ENCODE measurements around the gene PNPO. TPM values are rescaled to one million over a fixed set of nuclear protein-coding genes. Genes with fewer than 3 reads are reported as not detected.

PNPO gene
- polyA plus RNA-seq, 3 donors: 20.6 to 23.4 (median 21.7) TPM

DNA sequence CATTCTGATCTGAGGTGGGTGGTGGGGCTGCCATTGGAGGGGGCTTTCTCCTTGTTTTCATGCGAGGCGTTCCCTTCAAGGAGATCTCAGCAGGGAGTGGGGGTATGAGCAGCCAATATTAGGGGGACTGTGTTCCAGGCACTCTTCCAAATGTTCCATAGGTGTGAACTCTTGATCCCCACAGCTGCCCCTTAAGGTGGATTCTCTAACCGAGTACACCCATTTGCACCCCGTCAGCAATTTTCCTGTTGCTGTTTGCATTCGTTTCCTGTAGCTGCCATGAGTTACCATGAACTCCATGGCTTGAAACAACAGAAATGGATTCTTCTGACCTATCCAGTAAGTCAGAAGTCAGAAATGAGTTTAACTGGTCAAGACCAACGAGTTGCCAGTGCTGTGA lies 20.0 kb downstream of the PNPO start:
- DNase-seq (ENCODE audit: extremely low read depth in 1 of 11, low read depth in 9 of 11, low spot score in 4 of 11): no peak

DNA sequence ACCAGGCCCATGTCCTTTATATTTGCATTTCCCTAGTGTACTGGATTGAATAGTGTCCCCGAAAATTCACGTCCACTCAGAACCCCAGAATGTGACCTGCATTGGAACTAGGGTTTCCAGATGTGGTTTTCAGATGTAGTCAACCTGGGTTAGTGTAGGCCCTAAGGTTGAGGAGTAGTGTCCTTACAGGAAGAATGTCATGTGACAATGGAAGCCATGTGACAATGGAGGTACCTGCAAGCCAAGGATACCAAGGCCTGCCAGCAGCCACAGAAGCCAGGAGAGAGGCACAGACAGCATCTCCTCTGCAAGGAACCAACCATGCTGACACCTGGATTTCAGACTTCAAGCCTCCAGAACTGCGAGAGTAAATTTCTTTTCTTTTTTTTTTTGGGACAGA lies 21.5 kb downstream of the PNPO start:
- no peak for DNase-seq (ENCODE audit: extremely low read depth in 1 of 11, low read depth in 9 of 11, low spot score in 4 of 11)

DNA sequence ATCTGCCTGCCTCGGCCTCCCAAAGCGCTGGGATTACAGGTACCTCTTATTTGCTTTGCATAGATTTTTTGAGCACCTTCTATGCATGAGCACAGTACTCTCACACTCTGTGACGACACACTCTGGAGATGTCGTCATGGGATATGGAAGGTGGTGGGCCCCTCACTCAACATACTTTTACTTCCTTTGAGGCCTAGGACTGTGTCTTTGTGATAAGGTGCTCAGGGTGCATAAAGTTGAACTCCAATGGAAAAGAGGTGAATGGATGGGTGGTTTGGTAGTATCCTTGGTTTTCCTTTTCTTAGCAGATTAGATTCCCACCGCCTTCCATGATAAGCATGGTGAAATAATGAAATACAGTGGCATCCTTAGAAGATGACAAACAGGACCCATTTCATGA lies 23.5 kb downstream of the PNPO start:
- no peak for DNase-seq (ENCODE audit: extremely low read depth in 1 of 11, low read depth in 9 of 11, low spot score in 4 of 11)

DNA sequence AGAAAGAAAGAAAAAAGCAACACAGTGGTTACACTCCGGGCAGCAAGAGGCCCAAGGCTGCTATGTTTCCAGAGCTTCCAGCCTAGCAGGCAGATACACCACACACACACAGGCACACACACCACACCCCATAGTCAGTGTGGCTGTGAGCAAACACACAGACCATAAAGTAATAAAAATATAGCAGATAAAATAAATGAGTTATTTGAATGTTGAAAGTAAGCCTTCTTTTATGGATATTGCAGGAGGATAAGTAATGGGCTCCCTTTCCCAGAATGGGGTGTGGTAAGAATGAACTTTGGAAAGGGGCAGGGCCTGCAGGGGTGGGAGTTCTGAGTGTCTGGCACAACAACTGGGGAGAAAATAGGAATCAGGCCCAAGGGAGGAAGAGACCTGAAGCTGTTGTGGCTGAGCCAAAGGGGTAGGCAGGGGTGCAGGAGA lies 24.7 kb downstream of the PNPO start:
- DNase-seq (ENCODE audit: extremely low read depth in 1 of 11, low read depth in 9 of 11, low spot score in 4 of 11): no peak

DNA sequence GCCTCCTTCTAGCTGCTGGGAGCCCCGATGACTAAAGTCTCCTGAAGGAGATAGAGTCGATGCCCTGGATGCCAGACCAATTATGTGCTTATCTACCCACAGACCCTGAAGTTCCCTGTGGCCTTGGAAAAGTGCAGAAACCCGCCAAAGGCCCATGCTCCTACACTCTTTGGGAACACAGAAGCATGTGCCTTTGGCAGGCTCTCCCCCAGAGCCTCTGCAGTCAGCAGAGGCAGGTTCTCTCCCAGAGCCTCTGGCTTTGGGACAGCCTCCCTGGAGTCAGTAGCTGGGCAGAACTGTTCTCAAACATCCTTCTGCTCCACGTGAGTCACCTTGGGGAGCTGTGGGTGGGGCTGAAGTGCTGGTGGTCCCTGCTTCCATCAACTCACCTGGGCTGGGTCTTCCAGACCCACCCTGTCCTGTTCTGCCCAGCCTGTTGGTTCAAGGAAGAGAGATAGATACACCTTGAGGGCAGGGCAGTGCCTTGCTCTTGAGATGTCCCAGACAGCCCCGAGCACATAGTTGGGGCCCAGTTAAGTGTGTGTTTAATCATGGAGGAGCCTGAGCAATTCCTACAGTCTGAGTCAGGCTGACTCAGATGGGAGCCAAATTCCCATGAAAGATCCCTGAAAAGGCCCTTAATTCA lies 26.4 kb downstream of the PNPO start:
- no peak for DNase-seq (ENCODE audit: extremely low read depth in 1 of 11, low read depth in 9 of 11, low spot score in 4 of 11)

DNA sequence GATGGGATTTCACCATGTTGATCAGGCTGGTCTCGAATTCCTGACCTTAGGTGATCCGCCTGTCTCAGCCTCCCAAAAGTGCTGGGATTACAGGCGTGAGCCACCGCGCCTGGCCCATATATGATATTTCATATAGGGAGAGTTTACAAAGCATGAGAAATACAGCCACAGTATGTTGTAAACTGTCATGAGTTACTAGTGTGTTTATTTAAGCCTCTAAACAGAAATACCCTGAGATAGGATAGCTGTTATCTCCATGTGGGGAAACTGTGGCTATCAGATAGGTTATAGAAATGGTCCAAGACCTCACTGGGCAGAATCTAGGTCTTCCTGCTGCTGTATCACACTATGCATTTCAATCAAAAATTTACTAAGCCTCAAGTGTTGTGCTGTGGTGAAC lies 27.5 kb downstream of the PNPO start:
- DNase-seq (ENCODE audit: extremely low read depth in 1 of 11, low read depth in 9 of 11, low spot score in 4 of 11): no peak

DNA sequence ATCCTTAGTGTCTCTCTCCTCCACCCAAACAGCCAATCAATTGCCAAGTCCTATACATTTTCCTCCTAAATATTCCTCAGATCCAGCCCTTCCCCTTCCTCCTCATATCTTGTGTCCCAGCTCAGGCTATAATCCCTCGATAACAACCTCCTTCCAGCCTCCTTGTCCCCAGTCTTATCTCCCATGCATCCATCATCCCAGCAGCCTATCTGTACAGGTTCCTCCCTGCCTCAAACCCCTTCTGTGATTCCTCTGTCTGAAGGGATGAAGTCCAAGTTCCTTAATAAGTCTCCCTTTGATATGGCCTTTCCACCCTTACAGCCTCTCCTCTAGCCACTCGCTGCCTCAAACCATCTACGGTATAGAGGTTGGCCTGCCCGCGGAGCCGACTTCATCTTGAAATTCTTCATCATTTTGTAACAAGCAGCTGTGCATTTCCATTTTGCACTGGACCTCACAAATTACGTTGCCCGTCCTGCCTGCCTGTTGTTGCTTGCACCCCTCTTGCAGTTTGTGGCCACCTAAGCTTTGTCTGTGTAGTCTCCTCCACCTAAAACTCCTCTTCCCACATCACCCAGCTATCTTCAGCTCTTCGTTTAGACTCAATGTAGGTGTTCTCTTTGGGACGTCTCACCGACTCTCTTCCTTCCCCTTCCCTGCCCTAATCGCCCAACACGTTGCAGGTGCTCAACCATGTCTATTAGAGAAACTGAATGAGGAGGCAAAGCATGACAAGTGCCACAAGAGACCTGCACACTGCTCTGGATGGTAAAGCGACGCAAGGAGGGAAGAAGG lies 28.8 kb downstream of the PNPO start:
- no peak for DNase-seq (ENCODE audit: extremely low read depth in 1 of 11, low read depth in 9 of 11, low spot score in 4 of 11)

DNA sequence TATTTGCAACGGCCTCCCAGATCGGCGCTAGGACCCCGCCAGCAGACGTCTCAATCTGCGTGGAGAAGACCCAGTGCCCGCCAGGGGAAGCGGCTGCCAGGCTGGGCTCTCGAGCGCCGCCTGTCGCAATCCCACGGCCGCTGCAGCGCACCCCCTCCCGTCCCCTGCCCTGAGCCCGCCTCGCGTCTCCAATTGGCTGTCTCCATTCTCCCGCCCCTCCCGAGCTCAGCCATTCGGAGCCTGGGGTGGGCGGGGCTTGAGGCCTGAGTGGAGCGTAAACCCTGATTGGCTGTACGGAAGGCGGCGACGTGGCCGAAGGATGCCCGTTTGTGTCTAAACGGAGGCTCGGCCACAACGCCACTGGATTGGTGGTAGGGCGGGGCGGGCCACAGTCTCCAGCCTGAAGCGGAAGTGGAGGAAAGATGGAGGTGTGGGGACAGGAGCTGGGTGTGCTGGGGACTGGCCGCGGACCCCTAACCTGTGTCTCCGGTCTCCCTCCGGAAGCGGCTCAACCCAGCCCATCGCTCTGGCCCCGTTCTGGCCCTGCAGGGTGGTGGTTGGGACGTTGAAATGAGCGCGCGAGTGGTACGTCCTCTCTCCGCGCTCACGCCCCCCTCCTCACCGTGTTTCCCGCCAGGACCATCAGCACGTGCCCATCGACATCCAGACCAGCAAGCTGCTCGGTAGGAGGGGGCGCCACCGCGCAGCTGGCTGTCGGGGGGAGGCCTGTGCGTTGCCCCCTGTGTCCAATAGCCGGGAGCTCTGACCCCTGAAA lies 29.5 kb downstream of the PNPO start, which contains the start of gene CDK5RAP3:
Gene CDK5RAP3 (plus strand): TSS at position 389 of the 775 bp plus-strand sequence. CDS start 34 bp downstream, at position 423.
- peak; percentile 98 to 100 (median 100) for DNase-seq (ENCODE audit: extremely low read depth in 1 of 11, low read depth in 9 of 11, low spot score in 4 of 11)

DNA sequence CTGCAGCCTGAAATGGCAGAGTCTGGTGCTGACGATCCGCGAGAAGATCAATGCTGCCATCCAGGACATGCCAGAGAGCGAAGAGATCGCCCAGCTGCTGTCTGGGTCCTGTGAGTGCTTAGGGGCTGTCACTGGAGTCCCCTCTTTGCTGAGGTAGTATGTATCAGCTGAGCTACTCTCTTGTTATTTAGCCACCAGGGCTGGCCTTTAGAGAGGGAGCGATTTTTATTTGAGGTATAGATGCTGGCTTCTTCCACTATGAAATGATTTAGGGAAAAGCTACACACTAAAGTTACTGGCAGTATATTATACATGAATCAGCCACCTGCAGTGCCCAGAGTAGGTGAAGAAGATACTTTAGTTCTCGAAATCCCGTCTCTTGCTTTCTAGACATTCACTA lies 32.2 kb downstream of the PNPO start:
- no peak for DNase-seq (ENCODE audit: extremely low read depth in 1 of 11, low read depth in 9 of 11, low spot score in 4 of 11)

DNA sequence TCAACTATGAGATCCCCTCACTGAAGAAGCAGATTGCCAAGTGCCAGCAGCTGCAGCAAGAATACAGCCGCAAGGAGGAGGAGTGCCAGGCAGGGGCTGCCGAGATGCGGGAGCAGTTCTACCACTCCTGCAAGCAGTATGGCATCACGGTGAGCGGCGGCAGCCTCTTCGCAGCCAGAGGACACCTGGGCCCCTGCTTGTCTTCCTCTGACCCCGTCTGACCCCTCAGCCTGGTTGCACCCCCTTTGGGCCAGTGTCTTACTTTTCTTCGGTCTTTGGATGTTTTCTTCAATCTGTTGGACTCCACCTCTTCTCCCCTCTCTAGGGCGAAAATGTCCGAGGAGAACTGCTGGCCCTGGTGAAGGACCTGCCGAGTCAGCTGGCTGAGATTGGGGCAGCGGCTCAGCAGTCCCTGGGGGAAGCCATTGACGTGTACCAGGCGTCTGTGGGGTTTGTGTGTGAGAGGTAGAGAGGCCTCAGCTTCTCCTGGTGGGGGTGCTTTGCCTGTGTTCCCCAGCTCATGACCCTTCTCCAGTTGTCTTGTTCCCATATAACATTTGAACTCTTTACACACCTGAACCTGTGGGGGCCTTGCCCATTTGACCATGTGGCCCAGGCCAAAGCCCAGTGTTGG lies 33.9 kb downstream of the PNPO start:
- DNase-seq (ENCODE audit: extremely low read depth in 1 of 11, low read depth in 9 of 11, low spot score in 4 of 11): no peak

DNA sequence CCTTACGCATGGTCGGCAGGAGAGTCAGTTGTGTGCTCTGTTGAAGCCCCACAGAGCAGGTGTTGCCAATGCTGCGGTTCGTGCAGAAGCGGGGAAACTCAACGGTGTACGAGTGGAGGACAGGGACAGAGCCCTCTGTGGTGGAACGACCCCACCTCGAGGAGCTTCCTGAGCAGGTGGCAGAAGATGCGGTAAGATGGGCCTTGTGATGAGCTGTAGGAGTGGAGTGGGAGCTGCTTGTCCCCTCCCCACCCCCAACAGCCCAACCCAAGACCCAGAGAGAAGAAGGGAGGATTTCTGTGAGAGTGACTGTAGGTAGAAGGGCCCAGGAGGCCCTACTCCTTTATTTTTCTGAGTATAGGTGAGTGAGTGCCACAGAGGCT lies 34.4 kb downstream of the PNPO start:
- no peak for DNase-seq (ENCODE audit: extremely low read depth in 1 of 11, low read depth in 9 of 11, low spot score in 4 of 11)

DNA sequence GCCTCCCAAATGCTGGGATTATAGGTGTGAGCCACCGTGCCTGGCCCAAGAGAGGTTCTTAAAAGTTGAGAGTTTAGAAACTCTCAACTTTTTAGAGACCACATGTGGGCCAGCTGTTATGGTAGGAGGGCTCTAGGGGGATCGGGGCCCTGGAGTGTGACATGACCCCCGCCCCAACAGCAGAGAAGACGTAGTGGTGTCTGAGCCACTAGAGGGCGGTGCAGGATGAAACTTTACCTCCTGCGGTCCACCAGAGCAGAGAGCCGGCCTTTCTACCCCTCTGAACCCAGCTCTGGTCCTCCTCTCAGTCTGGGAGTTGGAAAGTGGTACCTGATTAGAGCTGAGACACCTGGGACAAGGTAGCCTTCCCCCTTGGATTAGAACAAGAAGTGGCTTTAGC lies 37.0 kb downstream of the PNPO start:
- no peak for DNase-seq (ENCODE audit: extremely low read depth in 1 of 11, low read depth in 9 of 11, low spot score in 4 of 11)

DNA sequence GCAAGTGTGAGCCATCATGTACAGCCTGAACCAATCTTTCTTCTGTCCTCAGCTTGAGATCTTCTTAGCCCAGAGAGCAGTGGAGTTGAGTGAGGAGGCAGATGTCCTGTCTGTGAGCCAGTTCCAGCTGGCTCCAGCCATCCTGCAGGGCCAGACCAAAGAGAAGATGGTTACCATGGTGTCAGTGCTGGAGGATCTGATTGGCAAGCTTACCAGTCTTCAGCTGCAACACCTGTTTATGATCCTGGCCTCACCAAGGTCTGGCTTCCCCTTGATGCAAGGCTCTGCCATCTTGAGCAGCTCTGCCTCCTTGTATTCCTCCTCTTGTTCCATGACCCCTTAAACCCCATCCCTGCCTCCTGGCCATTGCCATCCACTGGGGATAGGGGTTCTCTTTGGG lies 39.2 kb downstream of the PNPO start:
- DNase-seq (ENCODE audit: extremely low read depth in 1 of 11, low read depth in 9 of 11, low spot score in 4 of 11): no peak

DNA sequence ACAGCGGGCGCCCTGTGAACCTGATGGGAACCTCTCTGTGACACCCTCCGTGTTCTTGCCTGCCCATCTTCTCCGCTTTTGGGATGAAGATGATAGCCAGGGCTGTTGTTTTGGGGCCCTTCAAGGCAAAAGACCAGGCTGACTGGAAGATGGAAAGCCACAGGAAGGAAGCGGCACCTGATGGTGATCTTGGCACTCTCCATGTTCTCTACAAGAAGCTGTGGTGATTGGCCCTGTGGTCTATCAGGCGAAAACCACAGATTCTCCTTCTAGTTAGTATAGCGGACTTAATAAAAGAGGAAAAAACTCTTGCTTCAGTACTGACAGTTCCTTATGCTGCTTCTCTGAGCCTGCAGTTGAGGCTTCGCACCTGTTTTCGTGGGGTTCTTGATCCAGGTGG lies 40.1 kb downstream of the PNPO start:
- no peak for DNase-seq (ENCODE audit: extremely low read depth in 1 of 11, low read depth in 9 of 11, low spot score in 4 of 11)

DNA sequence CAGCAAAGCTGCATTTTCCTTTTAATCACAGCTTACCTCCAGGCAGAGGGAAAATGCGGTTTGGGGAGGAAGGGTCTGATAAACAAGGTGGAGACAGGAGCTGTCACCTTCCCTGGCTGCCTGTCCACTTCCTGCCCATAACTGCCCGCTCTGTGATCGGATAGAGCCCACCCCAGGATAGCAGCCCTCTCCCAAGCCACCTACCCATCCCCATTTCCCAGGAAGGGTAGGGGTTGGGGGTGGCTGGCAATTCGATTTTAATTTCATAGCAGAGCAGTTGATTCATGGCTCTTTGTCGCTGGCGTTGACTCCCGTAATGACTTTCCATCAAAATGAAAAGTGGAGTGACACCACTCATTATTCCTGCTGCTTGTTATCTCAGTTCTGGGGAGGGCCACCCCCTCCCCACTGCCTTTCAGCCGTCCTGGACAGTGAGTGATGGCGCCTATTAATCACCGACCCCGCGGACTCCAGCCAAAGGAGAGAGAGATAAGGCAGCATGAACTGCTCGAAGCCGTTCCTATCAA lies 40.8 kb downstream of the PNPO start:
- DNase-seq (ENCODE audit: extremely low read depth in 1 of 11, low read depth in 9 of 11, low spot score in 4 of 11): no peak

DNA sequence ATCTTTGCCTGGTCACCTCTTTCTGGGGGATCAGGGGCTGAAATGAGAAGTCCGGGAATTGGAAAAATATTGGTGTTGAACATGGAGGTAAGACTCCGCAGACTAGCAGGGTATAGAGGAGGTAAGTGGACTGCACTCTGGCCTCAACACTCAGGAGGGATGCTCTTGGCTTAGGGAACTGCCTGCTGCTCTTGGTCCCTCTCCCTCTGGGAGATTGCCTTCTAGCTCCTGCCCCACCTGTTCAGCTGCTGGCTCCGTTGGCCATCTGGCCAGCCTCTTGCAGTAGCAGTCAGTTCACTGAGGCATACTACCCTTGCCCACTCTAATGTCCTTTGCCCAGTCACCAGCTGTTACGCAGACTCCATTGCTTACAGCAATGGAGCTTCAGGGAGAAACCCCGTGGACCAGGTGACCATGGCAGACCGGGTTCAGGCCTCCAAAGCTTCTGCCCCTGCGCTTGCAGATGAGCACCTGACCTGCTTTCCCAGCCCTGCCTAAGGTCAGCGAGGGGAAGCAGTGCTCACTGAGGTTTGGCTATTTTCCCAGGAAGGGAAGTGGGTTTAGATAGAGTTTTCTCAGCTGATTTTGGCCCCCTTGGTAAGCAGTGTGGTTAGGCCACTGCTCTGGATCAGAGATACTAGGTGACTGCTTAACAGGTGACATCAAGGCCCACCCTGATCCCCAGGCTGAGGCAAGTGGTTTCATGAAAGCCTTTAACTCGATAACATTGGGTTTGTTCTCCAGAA lies 41.4 kb downstream of the PNPO start:
- no peak for DNase-seq (ENCODE audit: extremely low read depth in 1 of 11, low read depth in 9 of 11, low spot score in 4 of 11)

DNA sequence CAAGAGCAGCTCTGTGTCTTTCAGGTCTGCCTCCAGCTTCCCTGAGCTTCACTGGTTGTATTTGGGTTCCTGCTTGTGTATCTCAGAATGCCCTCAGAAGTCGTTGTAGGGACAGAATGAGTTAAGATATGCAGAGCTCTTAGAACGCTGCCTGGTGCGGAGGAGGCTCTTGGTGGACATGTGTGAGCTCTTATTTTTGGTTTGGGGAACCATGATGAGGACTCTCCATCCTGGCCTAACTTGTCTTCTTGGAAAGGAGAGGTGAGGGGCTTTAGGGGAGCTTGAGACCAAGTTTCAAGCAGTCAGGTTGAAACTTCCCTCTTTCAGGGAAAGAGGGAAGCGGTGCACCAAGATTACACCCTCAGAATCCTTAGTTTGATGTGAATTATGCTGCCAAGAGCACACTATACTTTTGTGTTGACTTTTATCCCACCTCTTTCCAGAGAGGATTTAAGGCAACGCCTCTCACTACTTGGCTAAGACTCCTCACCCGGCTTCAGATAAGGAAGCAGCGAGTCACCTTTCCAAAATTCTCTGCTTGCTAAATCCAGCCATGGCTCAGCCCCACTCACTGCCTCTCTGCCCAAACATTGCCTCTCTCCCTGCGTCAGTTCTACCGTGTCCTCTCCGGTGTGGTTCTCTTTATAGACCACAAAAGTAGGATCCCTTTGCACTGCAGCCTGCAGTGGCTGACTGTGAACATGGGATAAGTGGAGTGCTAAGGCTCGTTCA lies 42.3 kb downstream of the PNPO start:
- DNase-seq (ENCODE audit: extremely low read depth in 1 of 11, low read depth in 9 of 11, low spot score in 4 of 11): no peak

DNA sequence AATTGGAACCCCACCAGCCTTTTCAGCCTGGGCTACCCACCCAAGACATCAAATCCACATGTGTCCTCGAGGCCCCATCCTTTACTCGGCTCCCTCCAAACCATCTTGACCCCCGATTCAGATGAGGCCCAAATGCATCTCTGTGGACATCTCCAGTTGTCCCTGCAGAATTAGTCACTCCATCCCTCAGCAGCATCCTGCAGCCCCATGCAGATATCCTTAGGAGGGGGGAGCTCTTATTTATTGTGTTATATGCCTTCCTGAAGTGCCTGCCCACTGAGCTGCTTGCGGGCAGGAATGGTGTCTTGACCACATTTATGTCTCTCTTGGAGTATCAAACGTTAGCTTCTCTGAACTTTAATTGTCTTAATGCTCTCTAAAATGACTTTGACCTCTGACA lies 45.1 kb downstream of the PNPO start:
- no peak for DNase-seq (ENCODE audit: extremely low read depth in 1 of 11, low read depth in 9 of 11, low spot score in 4 of 11)
